ENCODE data around the gene TMEM41B.
"Not testable (repeated sequence)": the region's sequence is repeated elsewhere in the genome, so short reads cannot be mapped to it uniquely, and the experiment has no call there.

Gene TMEM41B

GRCh38 chr11:9304178-9304577, 10.2 kb downstream of the TMEM41B start:
- no peak for FAIRE-seq

- FAIRE-seq = no peak
Observed at GRCh38 chr11:9302448-9302847, 11.9 kb downstream of the TMEM41B start.

- FAIRE-seq = no peak
Observed at GRCh38 chr11:9301720-9302119, 12.7 kb downstream of the TMEM41B start.

GRCh38 chr11:9293646-9294045, 20.7 kb downstream of the TMEM41B start:
- FAIRE-seq = no peak

- no peak for FAIRE-seq
Observed at GRCh38 chr11:9285850-9286587, 28.4 kb downstream of the TMEM41B start.

- peak; percentile 42 for FAIRE-seq
Observed at GRCh38 chr11:9280655-9281301, 33.6 kb downstream of the TMEM41B start.

- no peak for FAIRE-seq
Observed at GRCh38 chr11:9277176-9277575, 37.2 kb downstream of the TMEM41B start.

GRCh38 chr11:9276571-9276970, 37.8 kb downstream of the TMEM41B start:
- no peak for FAIRE-seq

- FAIRE-seq = no peak
Observed at GRCh38 chr11:9274499-9275258, 39.7 kb downstream of the TMEM41B start.

GRCh38 chr11:9273376-9274336, 40.7 kb downstream of the TMEM41B start:
- no peak for FAIRE-seq

- FAIRE-seq = no peak
Observed at GRCh38 chr11:9269492-9270013, 44.8 kb downstream of the TMEM41B start.

GRCh38 chr11:9267680-9268079, 46.7 kb downstream of the TMEM41B start:
- FAIRE-seq = no peak

GRCh38 chr11:9266926-9267325, 47.5 kb downstream of the TMEM41B start:
- FAIRE-seq = no peak

GRCh38 chr11:9266132-9266736, 48.2 kb downstream of the TMEM41B start:
- no peak for FAIRE-seq

GRCh38 chr11:9265211-9266131, 48.9 kb downstream of the TMEM41B start, which contains the start of gene DENND5A:
DENND5A (minus strand) TSS chr11:9265350; CDS start chr11:9265069, 281 bp downstream.
- no peak for FAIRE-seq

GRCh38 chr11:9264316-9265210, 49.8 kb downstream of the TMEM41B start:
- FAIRE-seq = no peak

GRCh38 chr11:9263840-9264315, 50.5 kb downstream of the TMEM41B start:
- no peak for FAIRE-seq

GRCh38 chr11:9260838-9261146, 53.6 kb downstream of the TMEM41B start:
- not testable (repeated sequence) for FAIRE-seq

Data from G401.6 (cell line).